Stimulated activated CD8-positive, alpha-beta memory T cell treated with anti-CD3 and anti-CD28 coated beads, Interleukin-2, amount 100 ng/mL, for 48 hours (primary cell): ENCODE data around the gene ASB3.

Experiments used
- DNase-seq, 2 donors: peaks; one replicate each; pipeline ENCODE4 v3.0.0-alpha.2; 2020; ENCODE audit warnings: low read depth in 2 of 2

The ASB3 gene

DNA sequence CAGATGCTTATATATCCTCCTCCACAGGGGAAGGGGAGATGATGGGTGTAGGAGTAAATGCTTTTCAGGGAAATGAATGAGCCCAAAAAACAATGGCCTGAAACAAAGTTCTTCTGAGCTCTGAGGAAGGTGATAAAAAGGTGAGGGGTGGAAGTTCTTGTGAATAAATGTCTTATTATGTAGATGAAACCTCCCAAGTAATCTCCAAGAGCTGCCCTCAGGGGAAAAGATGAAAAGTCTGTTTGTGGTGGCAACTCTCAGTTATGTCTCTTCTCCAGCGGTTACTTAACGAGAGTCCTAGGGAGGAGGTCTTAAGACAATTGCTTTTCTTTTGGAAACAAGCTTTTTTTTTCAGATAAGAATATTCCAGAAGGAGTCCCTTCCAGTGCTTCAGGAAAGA lies 134.6 kb downstream of the ASB3 start:
- no peak for DNase-seq

DNA sequence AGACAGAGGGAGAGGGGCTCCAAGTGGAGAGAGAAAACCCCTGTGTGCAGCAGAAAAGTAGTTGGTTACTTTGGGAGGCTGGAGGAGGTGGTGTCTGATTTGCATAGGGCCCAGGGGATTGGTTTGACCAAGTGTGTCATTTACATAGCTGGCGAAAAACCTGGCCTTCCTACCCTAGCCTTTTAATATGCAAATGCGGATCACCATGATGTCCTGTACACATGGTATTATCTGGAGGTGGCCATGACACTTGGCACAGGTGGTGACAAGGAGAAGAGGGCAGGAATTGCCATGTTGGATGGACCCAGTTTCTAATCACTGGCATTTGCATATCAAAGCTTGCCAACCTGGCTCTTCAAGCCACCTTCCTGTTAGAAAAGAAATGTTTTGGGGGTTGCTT lies 140.0 kb downstream of the ASB3 start:
- DNase-seq = no peak

DNA sequence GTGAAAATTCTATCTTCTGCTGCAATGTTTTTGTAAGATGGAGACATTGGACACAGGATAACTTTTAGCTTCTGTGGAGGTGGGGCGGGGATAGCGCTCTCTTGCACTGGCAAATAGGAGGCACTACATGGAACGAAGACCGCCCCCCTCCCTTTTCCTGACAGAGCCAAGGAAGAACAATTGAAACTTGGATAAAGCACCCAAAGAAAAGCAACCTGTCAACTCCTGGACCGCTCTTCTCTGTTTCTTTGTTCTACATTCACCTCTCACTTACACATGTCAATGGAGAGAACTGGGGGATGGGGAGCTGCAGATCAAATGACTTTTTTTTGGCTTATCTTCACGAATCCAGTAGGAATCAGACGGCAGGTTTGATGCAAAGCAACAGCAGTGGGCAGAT lies 145.5 kb downstream of the ASB3 start:
- DNase-seq = no peak

DNA sequence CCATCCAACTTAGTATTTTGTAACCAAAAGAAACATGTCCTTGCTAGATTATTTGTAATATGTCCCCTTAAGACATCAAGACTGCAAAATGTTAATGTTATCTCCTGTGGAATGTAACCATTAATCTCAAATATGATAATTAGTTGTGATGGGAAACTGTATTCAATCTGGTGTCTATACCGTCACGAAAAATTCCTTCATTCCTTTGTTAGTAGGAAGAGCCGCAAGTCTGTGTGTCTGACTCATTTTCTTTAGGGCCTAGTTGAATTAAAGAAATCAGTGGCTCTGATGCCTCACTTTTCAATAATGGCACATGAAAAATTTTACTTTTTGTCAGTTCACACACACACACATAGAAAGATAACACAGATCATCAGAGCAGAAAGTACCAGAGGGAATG lies 146.3 kb downstream of the ASB3 start:
- DNase-seq = no peak

DNA sequence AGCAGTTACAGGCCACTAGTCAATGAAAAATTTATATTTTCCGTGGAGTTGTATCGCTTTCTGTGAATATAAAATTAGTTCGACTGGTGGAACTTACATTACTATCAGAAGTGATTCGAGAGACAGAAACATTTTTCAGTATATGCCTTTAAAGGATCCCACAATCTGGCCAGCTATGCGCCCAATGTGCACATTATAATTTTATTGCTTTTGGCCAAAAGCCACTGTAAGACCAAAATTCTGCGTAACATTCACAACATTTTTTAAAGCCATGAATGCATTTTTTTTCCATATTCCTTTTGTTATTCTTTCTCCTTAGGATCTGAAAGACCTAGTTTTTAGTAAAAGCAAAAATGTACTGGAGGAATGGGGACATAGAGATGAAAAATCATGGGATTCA lies 150.2 kb downstream of the ASB3 start:
- DNase-seq = no peak

DNA sequence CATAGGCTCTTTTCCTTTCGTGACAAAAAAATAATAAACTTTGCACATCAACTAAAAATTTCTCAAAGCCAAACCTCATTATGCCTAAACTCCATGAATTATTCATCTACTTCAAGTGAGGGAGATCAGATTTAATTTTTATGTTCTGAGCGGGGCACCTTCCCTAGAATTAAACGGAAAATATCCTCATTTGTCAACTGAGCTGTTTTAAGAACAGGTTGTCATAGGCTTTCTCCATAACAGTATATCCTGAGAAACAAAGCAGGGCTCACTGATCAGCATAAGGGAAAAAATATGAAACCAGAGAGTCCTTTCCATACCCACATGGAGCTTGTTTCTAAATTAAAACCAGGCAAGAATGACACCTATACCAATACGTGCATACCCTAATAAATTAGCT lies 150.6 kb downstream of the ASB3 start:
- DNase-seq = no peak

DNA sequence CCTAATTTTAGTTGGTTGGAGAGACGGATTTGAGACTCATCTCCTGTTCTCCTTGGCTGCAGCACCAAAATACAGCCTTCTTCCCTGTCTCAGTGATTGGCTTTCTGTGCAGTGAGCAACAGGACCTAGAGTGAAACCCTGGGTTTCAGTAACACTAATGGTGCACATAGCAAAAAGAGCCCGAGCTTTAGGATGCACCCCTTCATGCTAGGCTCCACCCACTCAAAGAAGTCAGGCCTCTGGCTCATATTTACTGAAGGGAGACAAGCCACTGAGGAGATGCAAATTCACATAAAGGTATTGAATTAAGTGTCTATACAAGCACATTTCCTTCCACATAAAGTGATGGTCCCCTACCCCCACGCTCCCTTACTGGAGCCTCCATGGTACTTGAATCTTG lies 151.1 kb downstream of the ASB3 start:
- no peak for DNase-seq

DNA sequence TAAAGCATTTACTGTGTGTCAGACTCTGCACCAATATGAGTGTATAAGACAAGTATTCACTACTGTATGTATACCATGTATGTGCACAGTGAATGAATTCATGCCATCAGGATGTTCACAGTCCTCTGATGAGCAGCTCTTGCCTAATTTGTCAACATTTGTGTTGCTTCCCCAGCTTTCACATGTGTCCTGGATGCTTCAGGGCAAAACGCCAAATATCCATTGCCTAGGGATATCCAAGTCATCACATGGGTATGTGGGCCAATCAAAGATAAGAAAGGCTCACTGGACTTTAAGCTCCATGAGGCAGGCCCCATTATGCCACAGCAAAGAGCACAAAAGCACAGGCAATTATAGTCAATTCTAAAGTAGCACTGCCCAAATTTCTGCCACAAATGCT lies 153.3 kb downstream of the ASB3 start:
- no peak for DNase-seq

DNA sequence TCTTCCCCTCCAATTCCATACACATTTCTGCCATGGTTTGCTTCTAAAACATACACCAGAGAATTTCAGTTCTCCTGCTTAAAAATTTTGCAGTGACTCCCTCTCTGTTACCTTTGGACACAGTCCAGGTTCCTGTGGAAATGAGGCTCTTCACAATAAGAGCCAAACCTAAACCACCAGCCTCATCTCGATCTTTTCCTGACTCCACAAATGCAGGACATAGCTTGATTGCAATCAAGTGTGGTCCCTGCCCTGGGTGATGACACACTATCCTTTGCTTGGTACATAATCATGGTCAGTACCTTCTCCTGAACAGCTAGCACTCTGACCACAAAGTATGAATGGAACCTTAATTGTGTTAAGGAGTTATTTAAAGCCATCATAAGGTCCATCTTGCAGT lies 154.0 kb downstream of the ASB3 start:
- no peak for DNase-seq

DNA sequence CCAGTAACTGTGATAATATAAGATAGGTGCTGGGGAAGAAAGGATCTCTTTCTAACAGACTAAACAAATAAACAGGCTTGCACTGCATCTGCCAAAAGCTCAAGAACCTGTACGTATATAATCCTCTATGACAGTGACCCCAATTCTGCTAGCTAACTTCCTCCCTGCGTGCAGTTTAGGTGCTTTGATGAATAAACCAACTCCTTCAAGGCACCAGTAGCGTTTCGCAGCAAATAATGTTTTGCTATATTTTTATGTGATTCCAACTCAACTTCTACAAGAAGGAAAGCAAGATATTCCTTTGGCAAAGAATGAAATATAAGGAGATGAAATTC lies 154.7 kb downstream of the ASB3 start:
- no peak for DNase-seq

DNA sequence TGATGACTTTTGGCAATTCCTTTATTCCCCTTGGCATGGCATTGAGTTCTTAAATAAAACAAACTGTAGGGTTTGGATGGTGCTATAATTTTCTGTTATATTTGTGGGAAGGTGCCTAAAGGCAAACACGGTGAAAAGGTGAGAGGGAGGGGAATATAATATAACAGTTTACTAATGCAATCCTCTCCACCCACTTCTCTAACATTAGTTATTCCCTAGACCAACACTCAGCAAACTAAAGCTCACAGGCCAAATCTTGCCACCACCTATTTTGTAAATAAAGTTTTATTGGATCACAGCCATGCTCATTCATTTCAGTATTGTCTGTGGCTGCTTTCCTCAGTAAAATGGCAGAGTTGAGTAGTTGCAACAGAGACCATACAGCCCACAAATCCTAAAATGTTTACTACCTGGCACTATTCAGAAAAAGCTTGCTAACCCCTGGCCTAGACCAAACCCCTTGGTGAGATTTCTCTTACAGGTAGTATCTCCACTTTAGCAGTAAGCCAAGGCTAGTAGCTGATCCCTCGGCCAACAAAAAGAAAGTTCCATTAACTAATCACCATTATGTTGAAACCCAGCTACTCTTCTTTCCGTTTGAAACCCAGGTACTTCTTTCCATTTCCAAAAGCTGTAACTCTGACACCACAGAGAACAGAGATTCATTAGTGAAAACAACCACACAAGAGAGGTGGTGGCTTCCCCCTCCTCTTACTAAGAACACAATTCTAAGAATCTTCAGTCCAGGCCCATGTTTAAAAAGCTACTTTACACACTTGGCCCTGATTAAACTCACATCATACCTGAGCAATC lies 155.2 kb downstream of the ASB3 start:
- no peak for DNase-seq

DNA sequence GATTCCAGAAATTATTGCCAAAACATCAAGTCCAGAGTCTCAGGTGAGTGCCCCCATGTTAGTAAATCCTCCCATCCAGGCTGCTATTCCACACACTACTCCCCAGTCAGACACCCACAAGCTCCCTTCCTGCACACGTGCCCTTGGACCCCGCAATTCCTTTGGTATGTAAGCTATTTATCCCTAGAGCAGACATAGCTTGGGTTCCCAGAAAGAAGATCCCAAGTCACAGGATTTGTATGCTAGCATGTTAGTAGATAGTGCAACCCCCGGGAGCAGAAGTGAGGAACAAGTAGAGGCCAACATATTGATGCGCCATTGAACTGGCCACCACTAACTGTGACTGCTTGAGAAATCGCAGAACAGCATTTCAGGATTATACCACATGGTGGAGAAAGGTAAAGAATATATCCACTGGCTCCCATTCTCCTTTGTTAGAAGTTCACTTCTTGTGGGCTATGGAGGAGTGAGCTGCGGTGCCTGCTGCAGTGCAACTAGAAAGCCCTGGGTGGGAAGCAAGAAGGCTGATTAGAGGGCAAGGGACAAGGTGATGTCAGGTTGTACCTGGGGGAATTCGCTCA lies 156.6 kb downstream of the ASB3 start:
- DNase-seq = no peak

DNA sequence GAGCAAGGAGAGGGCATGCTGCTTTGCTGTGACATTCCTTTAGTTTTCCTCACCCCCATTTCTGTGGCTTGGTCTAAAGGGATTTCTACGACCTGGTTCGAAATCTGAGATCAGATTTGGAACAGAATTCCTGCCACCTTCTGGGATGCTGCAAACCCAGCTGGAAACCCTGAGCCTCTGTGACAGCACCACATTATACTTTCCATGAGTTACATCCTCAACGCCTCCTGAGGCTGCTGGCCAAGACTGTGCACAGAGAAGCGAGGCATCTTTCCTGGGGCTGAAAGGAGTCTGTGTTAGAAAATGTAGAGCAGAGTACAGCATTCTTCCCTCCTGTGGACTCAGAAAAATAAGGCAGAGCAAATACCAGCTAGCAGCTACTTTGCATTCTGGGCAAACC lies 157.3 kb downstream of the ASB3 start:
- DNase-seq = no peak

DNA sequence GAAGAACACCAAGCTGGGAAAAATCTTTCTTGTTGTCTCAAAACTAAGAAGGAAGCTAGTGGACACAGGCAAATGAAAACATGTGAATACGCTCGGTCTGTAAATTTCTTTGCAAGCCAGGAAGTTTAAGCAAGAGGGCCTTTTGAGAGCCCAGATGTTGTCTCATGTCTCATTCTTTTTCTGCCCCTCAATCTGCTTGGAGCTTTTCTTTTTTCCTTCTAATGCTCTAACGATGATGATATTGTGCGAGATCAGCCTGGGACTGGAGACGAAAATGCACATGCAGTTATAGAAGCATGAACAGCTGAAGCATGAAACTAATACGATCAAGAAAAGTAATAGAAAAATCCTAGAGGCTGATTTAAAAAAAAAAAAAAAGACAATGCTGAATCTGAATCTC lies 157.8 kb downstream of the ASB3 start:
- DNase-seq = no peak

DNA sequence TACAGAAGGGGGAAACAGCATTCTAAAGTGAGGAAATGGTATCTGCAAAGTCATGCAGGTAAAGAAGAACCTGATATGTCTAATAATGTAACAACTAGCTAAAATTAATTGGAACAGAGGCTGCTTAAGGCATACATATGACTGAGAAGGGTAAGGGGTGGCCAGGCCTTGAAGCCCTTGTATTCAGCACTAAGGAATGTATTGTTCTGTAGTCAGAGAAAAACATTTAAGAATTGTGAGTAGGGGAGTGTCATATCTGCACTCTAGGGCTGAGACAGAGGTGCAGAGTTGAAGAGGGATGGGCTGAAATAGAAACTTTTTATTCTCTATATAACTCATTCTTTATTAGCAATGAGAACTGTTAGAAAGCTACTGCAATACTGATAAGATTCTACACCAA lies 164.6 kb downstream of the ASB3 start:
- no peak for DNase-seq

DNA sequence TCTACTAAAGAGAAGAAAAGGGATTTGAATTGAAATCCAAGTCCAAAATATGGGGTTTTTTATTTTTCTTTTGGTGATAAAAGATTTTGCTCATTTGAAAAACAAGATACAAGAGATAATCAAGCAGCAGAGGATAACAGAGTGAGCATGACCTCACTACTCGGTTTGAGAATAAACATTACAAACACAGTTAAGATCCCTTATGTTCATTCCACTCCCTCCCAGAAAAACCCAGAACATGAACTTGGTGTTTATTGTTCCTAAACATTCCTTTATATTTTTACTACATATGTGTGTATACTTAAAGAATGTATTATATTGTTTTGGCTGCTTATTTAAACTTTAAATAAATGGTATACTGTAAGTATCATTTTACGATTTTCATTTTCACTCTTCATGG lies 165.8 kb downstream of the ASB3 start:
- DNase-seq = no peak
